ENCODE measurements around the gene AP5B1. TPM values are rescaled to one million over a fixed set of nuclear protein-coding genes. Genes with fewer than 3 reads are reported as not detected.

The AP5B1 gene
- total RNA-seq, 2 experiments from 2014 or later, result 25.0 to 25.8 TPM

Other genes starting within 250 kb of the AP5B1 start
- gene LTBP3, start 222.6 kb downstream of the AP5B1 start, total RNA-seq, result 10 to 100 TPM; 46.2 to 46.8 TPM
- 10 to 100 TPM; 42.1 to 45.5 TPM for gene ZNRD2, start 210.5 kb downstream of the AP5B1 start, total RNA-seq
- 10 to 100 TPM; 36.6 to 54.2 TPM for gene FAM89B, start 208.4 kb downstream of the AP5B1 start, total RNA-seq
- gene EHBP1L1, start 204.9 kb downstream of the AP5B1 start, total RNA-seq, result 100 to 1,000 TPM; 138 to 140 TPM
- 1 to 10 TPM in 1 of 2 experiments, under 1 TPM in 1; 0.80 to 1.1 TPM for gene KCNK7, start 185.2 kb downstream of the AP5B1 start, total RNA-seq
- gene MAP3K11, start 166.8 kb downstream of the AP5B1 start, total RNA-seq, result 10 to 100 TPM; 71.0 to 73.3 TPM
- gene PCNX3, start 165.2 kb downstream of the AP5B1 start, total RNA-seq, result 10 to 100 TPM; 54.9 to 57.1 TPM
- 100 to 1,000 TPM; 188 to 267 TPM for gene SIPA1, start 142.9 kb downstream of the AP5B1 start, total RNA-seq
- gene RELA, start 118.1 kb downstream of the AP5B1 start, total RNA-seq, result 10 to 100 TPM; 81.3 to 82.0 TPM
- 10 to 100 TPM; 62.0 to 69.8 TPM for gene KAT5, start 68.7 kb downstream of the AP5B1 start, total RNA-seq
- 100 to 1,000 TPM in 1 of 2 experiments, 10 to 100 TPM in 1; 90.5 to 109 TPM for gene RNASEH2C, start 60.2 kb downstream of the AP5B1 start, total RNA-seq
- not detected for gene OVOL1, start 6.1 kb upstream of the AP5B1 start, total RNA-seq
- gene SNX32, start 53.0 kb upstream of the AP5B1 start, total RNA-seq, result 1 to 10 TPM; 1.7 to 2.4 TPM
- 1,000 to 10,000 TPM; 1,745 to 1,753 TPM for gene CFL1, start 77.2 kb upstream of the AP5B1 start, total RNA-seq
- 100 to 1,000 TPM; 106 to 125 TPM for gene MUS81, start 79.5 kb upstream of the AP5B1 start, total RNA-seq
- 10 to 100 TPM in 1 of 2 experiments, 1 to 10 TPM in 1; 7.1 to 13.4 TPM for gene EFEMP2, start 91.8 kb upstream of the AP5B1 start, total RNA-seq
- 100 to 1,000 TPM; 268 to 339 TPM for gene CTSW, start 98.9 kb upstream of the AP5B1 start, total RNA-seq
- 100 to 1,000 TPM; 100 to 122 TPM for gene FIBP, start 107.5 kb upstream of the AP5B1 start, total RNA-seq
- gene CCDC85B, start 109.7 kb upstream of the AP5B1 start, total RNA-seq, result 10 to 100 TPM; 82.3 to 94.1 TPM
- 1 to 10 TPM; 2.7 to 6.0 TPM for gene FOSL1, start 119.4 kb upstream of the AP5B1 start, total RNA-seq
- gene C11orf68, start 138.1 kb upstream of the AP5B1 start, total RNA-seq, result 10 to 100 TPM; 27.5 to 37.8 TPM
- 100 to 1,000 TPM; 192 to 254 TPM for gene DRAP1, start 138.4 kb upstream of the AP5B1 start, total RNA-seq
- not detected for gene TSGA10IP, start 164.5 kb upstream of the AP5B1 start, total RNA-seq
- 10 to 100 TPM; 79.7 to 89.2 TPM for gene SART1, start 180.8 kb upstream of the AP5B1 start, total RNA-seq
- 10 to 100 TPM; 57.5 to 60.3 TPM for gene EIF1AD, start 221.2 kb upstream of the AP5B1 start, total RNA-seq
- gene BANF1, start 221.5 kb upstream of the AP5B1 start, total RNA-seq, result 100 to 1,000 TPM; 199 to 227 TPM
- gene CST6, start 231.0 kb upstream of the AP5B1 start, total RNA-seq, result not detected
- under 1 TPM in 1 of 2 experiments, not detected in 1; 0.54 TPM for gene CATSPER1, start 245.5 kb upstream of the AP5B1 start, total RNA-seq